GM23338 (cell line): ENCODE data around the gene JPH3. TPM values are rescaled to one million over a fixed set of nuclear protein-coding genes. Genes with fewer than 3 reads are reported as not detected.

Experiments used
- CREB1 ChIP-seq: fragments of 250-450 bp; sonication (Bioruptor Pico); IDR thresholded peaks from 2 replicates; pipeline ENCODE4 v1.5.0; 2020; ENCODE audit warnings: low read depth, mild to moderate bottlenecking, moderate library complexity
- ETS1 ChIP-seq: IDR thresholded peaks from 2 replicates; pipeline ENCODE4 v1.6.1; 2016; ENCODE audit warnings: antibody characterized with exemption
- EZH2phosphoT487 ChIP-seq: fragments of 200-600 bp; sonication (generic); IDR thresholded peaks from one replicate; pipeline ENCODE4 v1.8.1; 2018; ENCODE audit warnings: antibody characterized with exemption; ENCODE audit not compliant: unreplicated experiment
- JUNB ChIP-seq: IDR thresholded peaks from one replicate; pipeline ENCODE4 v1.6.1; 2016; ENCODE audit warnings: antibody characterized with exemption; ENCODE audit not compliant: unreplicated experiment
- NANOG ChIP-seq: IDR thresholded peaks from 2 replicates; pipeline ENCODE4 v1.6.1; 2016; ENCODE audit warnings: antibody characterized with exemption, borderline replicate concordance
- STAT1 ChIP-seq: IDR thresholded peaks from one replicate; pipeline ENCODE4 v1.6.1; 2016; ENCODE audit warnings: antibody characterized with exemption; ENCODE audit not compliant: unreplicated experiment
- ZNF331 ChIP-seq: fragments of 250-450 bp; sonication (Bioruptor Pico); IDR thresholded peaks from 2 replicates; pipeline ENCODE4 v1.5.0; 2020; ENCODE audit warnings: low read depth, mild to moderate bottlenecking, moderate library complexity
- ZNF462 ChIP-seq: fragments of 250-450 bp; sonication (Bioruptor Pico); IDR thresholded peaks from 2 replicates; pipeline ENCODE4 v1.5.0; 2020; ENCODE audit warnings: mild to moderate bottlenecking, moderate library complexity
- polyA plus RNA-seq: library from polyadenylated mRNA; unstranded; fragments of >200 nt; fragmentation: Nextera tagmentation; extraction: Ambion mirVana; gene quantifications from 2 replicates; pipeline ENCODE4 v1.2.1, GENCODE V29; 2016
- total RNA-seq: library from RNA; depleted of rRNA; stranded (reverse); fragments of >200 nt; shearing (Covaris generic); gene quantifications from 2 replicates; pipeline ENCODE4 v1.2.3, GENCODE V29; 2014
- TF ChIP-seq, protein P1 (sequence below), 2 experiments: fragments of 200-600 bp in 1 of 2; sonication (generic) in 1 of 2; conservative IDR thresholded peaks; 2 replicates each; pipeline versions ENCODE4 v1.5.1 to v1.6.1; 2016 to 2017; ENCODE audit warnings: antibody characterized with exemption in 2 of 2, low read depth in 2 of 2, mild to moderate bottlenecking in 2 of 2, moderate library complexity in 1 of 2

The JPH3 gene
- total and polyA plus RNA-seq, 2 experiments from 2014 or later, result 8.4 to 38.3 TPM

GRCh38 chr16:87610026-87610425 is 7.7 kb downstream of the JPH3 start (continued):
- TF ChIP-seq ZNF462 (CRISPR knock-in tag) (no peak), STAT1 (no peak), EZH2phosphoT487 (no peak), ZNF331 (CRISPR knock-in tag) (no peak), ETS1 (no peak), NANOG (no peak), JUNB (no peak), CREB1 (CRISPR knock-in tag) (no peak)
- TF ChIP-seq, protein P1, sequence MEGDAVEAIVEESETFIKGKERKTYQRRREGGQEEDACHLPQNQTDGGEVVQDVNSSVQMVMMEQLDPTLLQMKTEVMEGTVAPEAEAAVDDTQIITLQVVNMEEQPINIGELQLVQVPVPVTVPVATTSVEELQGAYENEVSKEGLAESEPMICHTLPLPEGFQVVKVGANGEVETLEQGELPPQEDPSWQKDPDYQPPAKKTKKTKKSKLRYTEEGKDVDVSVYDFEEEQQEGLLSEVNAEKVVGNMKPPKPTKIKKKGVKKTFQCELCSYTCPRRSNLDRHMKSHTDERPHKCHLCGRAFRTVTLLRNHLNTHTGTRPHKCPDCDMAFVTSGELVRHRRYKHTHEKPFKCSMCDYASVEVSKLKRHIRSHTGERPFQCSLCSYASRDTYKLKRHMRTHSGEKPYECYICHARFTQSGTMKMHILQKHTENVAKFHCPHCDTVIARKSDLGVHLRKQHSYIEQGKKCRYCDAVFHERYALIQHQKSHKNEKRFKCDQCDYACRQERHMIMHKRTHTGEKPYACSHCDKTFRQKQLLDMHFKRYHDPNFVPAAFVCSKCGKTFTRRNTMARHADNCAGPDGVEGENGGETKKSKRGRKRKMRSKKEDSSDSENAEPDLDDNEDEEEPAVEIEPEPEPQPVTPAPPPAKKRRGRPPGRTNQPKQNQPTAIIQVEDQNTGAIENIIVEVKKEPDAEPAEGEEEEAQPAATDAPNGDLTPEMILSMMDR (conservative IDR thresholded peaks at IDR 0.05; ENCODE audit: low read depth in 2 of 2), result no peak
